HCT116 (cell line): ENCODE results near the gene SEL1L3. TPM values are rescaled to one million over a fixed set of nuclear protein-coding genes. Genes with fewer than 3 reads are reported as not detected.

ENCODE experiments used
- ATAC-seq: fragments of 200-7000 bp; cut with Tn5 transposase; 2 replicates; pipeline ENCODE4 v1.9.1; 2020; ENCODE audit warnings: mild to moderate bottlenecking, moderate library complexity
- BruUV-seq: library from RNA; stranded (reverse); fragments of 400-500 nt; replicated peaks from 2 replicates; lab custom pipeline; 2021; lab: Mats Ljungman, UMichigan
- CTCF ChIA-PET: fragments of 300-600 bp; sonication (Branson Sonifier 250); formaldehyde crosslinking; loops from one replicate; lab custom pipeline; 2021; ENCODE audit warnings: antibody characterized with exemption; lab: Charles Lee
- POLR2A ChIA-PET: fragments of 300-600, 350-600 bp; sonication (Branson Sonifier 250); formaldehyde crosslinking; loops from one replicate; lab custom pipeline; 2021; ENCODE audit warnings: antibody characterized with exemption; lab: Charles Lee
- RAD21 ChIA-PET, 2 experiments: fragments of 300-600 bp; sonication (Branson Sonifier 250); formaldehyde crosslinking; loops; one replicate each; lab custom pipeline; 2023; ENCODE audit warnings: low total read pairs in 2 of 2; ENCODE audit not compliant: uncharacterized antibody in 2 of 2, unreplicated experiment in 2 of 2, low non-redundant PET in 1 of 2; lab: Charles Lee
- DNase-seq: peaks from one replicate; pipeline ENCODE4 v3.0.0-alpha.2; 2010; ENCODE audit warnings: low read depth, low spot score
- H2AFZ ChIP-seq: fragments of 200-600 bp; shearing (Covaris generic), sonication (generic); 2 replicates; pipeline ENCODE4 v1.6.1; 2017; ENCODE audit warnings: low read depth, mixed run types, mixed read lengths, antibody characterized with exemption, low read length; ENCODE audit not compliant: poor library complexity, severe bottlenecking
- H3K27ac ChIP-seq: 2 replicates; pipeline ENCODE4 v1.5.1; 2012; ENCODE audit warnings: low read depth, low read length
- H3K27me3 ChIP-seq: fragments of 200-600 bp; sonication (generic); 2 replicates; pipeline ENCODE4 v1.6.1; 2016; ENCODE audit warnings: mixed run types, low read length, mixed read lengths; ENCODE audit not compliant: insufficient read depth
- H3K36me3 ChIP-seq, 2 experiments: fragments of 200-500 bp in 1 of 2; fragments of 200-600 bp in 1 of 2; sonication (Bioruptor generic) in 1 of 2; sonication (generic) in 1 of 2; 2 replicates each; pipeline versions ENCODE4 v1.5.1 to v1.6.1; 2014 to 2016; ENCODE audit warnings: low read length in 2 of 2, inconsistent platforms in 1 of 2, mixed read lengths in 1 of 2, mixed run types in 1 of 2; ENCODE audit not compliant: insufficient read depth in 2 of 2, control insufficient read depth in 1 of 2
- H3K4me1 ChIP-seq, 2 experiments: fragments of 200-600 bp in 1 of 2; sonication (generic) in 1 of 2; 2 replicates each; pipeline versions ENCODE4 v1.5.1 to v1.6.1; 2012 to 2017; ENCODE audit warnings: low read length in 2 of 2, inconsistent platforms in 1 of 2, mild to moderate bottlenecking in 1 of 2, mixed read lengths in 1 of 2, mixed run types in 1 of 2, moderate library complexity in 1 of 2; ENCODE audit not compliant: insufficient read depth in 2 of 2, control insufficient read depth in 1 of 2
- H3K4me2 ChIP-seq: fragments of 200-600 bp; sonication (generic); 2 replicates; pipeline ENCODE4 v1.6.1; 2017; ENCODE audit warnings: mixed run types, low read length, mixed read lengths
- H3K4me3 ChIP-seq, 2 experiments: fragments of 200-600 bp in 1 of 2; sonication (generic) in 1 of 2; replicated peaks in 1 of 2; 2 replicates each; pipeline ENCODE4 v1.5.1; 2011 to 2016; ENCODE audit warnings: low read length in 2 of 2, control low read depth in 1 of 2, low read depth in 1 of 2, mild to moderate bottlenecking in 1 of 2, mixed read lengths in 1 of 2, mixed run types in 1 of 2
- H3K79me2 ChIP-seq: fragments of 200-600 bp; sonication (generic); 2 replicates; pipeline ENCODE4 v1.6.1; 2017; ENCODE audit warnings: mild to moderate bottlenecking, mixed run types, low read length, moderate library complexity, mixed read lengths; ENCODE audit not compliant: insufficient read depth
- H3K9ac ChIP-seq: fragments of 200-600 bp; sonication (generic); 2 replicates; pipeline ENCODE4 v1.6.1; 2016; ENCODE audit warnings: low read length, mixed read lengths
- H3K9me2 ChIP-seq: fragments of 200-600 bp; sonication (generic), shearing (Covaris generic); 2 replicates; pipeline ENCODE4 v1.6.1; 2017; ENCODE audit warnings: mixed run types, mild to moderate bottlenecking, moderate library complexity; ENCODE audit not compliant: insufficient read depth
- H3K9me3 ChIP-seq, 2 experiments: fragments of 200-500 bp in 1 of 2; fragments of 200-600 bp in 1 of 2; sonication (Bioruptor generic) in 1 of 2; sonication (generic) in 1 of 2; 2 replicates each; pipeline ENCODE4 v1.6.1; 2014 to 2017; ENCODE audit warnings: low read length in 2 of 2, mixed read lengths in 2 of 2, inconsistent platforms in 1 of 2, low read depth in 1 of 2, mild to moderate bottlenecking in 1 of 2, mixed run types in 1 of 2, moderate library complexity in 1 of 2; ENCODE audit not compliant: control insufficient read depth in 1 of 2, insufficient read depth in 1 of 2
- H4K20me1 ChIP-seq: fragments of 200-600 bp; sonication (generic), shearing (Covaris generic); 2 replicates; pipeline ENCODE4 v1.6.1; 2017; ENCODE audit warnings: mixed run types, mild to moderate bottlenecking, moderate library complexity; ENCODE audit not compliant: insufficient read depth
- EGR1 ChIP-seq: IDR thresholded peaks from 2 replicates; pipeline ENCODE4 v1.6.1; 2012; ENCODE audit warnings: low read depth
- EZH2phosphoT487 ChIP-seq: fragments of 200-600 bp; IDR thresholded peaks from 2 replicates; pipeline ENCODE4 v1.6.1; 2018; ENCODE audit warnings: antibody characterized with exemption, borderline replicate concordance
- JUND ChIP-seq: IDR thresholded peaks from 2 replicates; pipeline ENCODE4 v1.6.1; 2012
- RAD21 ChIP-seq: IDR thresholded peaks from 2 replicates; pipeline ENCODE4 v1.6.1; 2012; ENCODE audit warnings: low read depth, mild to moderate bottlenecking
- SP1 ChIP-seq: IDR thresholded peaks from 2 replicates; pipeline ENCODE4 v1.6.1; 2012; ENCODE audit warnings: low read depth
- SRF ChIP-seq: IDR thresholded peaks from 2 replicates; pipeline ENCODE4 v1.6.1; 2012; ENCODE audit warnings: low read depth
- ZNF274 ChIP-seq: fragments of 200-500 bp; sonication (Bioruptor generic); IDR thresholded peaks from 2 replicates; pipeline ENCODE4 v1.6.1; 2014; ENCODE audit warnings: mild to moderate bottlenecking, low read depth, low read length, inconsistent platforms
- intact Hi-C: fragments of 100-400 bp; cut with micrococcal nuclease; formaldehyde crosslinking; loops from 2 replicates; pipeline ENCODE4 v1.10.0; 2022
- total RNA-seq: library from RNA; stranded (reverse); gene quantifications from one replicate; pipeline ENCODE4 v1.2.1, GENCODE V29; 2021; ENCODE audit not compliant: unreplicated experiment
- TF ChIP-seq, protein P1 (sequence below): IDR thresholded peaks from 2 replicates; pipeline ENCODE4 v1.6.1; 2011; ENCODE audit warnings: mild to moderate bottlenecking, low read length, moderate library complexity; ENCODE audit not compliant: insufficient replicate concordance; ENCODE audit errors: extremely low read depth
- TF ChIP-seq, protein P2 (sequence below), 3 experiments: fragments of 200-600 bp in 1 of 3; sonication (generic) in 1 of 3; IDR thresholded peaks in 2 of 3; conservative IDR thresholded peaks in 1 of 3; 2 replicates each; pipeline ENCODE4 v1.5.1; 2012 to 2017; ENCODE audit warnings: low read depth in 2 of 3, low read length in 2 of 3, antibody characterized with exemption in 1 of 3, borderline replicate concordance in 1 of 3, control low read depth in 1 of 3, mild to moderate bottlenecking in 1 of 3, mixed read lengths in 1 of 3, mixed run types in 1 of 3, moderate library complexity in 1 of 3; ENCODE audit not compliant: insufficient read depth in 1 of 3

Gene SEL1L3
- total RNA-seq, 1 experiment from 2014 or later = 45.0 TPM

DNA sequence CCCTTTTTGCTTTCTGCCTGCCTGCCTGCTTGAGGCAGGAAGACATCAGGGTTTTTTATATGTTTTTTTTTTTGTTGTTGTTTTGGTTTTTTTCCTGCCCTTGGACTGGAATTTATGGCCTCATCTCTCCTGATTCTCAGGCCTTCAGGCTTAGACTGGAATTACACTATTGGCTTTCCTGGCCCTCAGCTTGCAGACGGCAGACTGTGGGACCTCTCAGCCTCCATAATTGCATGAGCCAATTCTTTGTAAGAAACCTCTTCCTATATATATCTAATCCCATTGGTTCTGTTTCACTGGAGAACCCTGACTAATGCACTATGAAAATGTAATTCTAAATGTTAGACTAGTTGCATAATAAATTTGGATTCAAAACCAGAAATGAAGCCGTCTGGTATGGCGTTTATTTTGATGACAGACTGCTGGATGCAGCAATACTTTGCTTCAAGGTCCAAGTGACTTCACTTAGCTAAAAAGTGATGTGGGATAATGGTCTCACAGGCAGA lies 59.0 kb downstream of the SEL1L3 start:
- DNase-seq (no peak), ATAC-seq (no peak)
- H3K4me2 ChIP-seq = no peak overlapping the region
- no peaks in the 10 kb centered on the region for H3K79me2 ChIP-seq
- H3K9me2 ChIP-seq = no peaks in the 10 kb centered on the region
- RAD21 ChIA-PET = no interaction called here
- H3K9ac ChIP-seq = no peak overlapping the region
- BruUV-seq = no TSS peak
- TF ChIP-seq, protein P1, sequence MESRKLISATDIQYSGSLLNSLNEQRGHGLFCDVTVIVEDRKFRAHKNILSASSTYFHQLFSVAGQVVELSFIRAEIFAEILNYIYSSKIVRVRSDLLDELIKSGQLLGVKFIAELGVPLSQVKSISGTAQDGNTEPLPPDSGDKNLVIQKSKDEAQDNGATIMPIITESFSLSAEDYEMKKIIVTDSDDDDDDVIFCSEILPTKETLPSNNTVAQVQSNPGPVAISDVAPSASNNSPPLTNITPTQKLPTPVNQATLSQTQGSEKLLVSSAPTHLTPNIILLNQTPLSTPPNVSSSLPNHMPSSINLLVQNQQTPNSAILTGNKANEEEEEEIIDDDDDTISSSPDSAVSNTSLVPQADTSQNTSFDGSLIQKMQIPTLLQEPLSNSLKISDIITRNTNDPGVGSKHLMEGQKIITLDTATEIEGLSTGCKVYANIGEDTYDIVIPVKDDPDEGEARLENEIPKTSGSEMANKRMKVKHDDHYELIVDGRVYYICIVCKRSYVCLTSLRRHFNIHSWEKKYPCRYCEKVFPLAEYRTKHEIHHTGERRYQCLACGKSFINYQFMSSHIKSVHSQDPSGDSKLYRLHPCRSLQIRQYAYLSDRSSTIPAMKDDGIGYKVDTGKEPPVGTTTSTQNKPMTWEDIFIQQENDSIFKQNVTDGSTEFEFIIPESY = no peak
- TF ChIP-seq ZNF274 (no peak), RAD21 (no peak), EZH2phosphoT487 (no peak), SRF (no peak), SP1 (no peak), EGR1 (no peak)
- no peaks in the 10 kb centered on the region for H3K9me3 ChIP-seq
- POLR2A ChIA-PET = interaction anchor here (0.6 kb wide), 1 partner anchor 147 kb away, joined by 3 read pairs; no protein-coding TSS in a partner anchor
- no peak overlapping the region for H3K4me3 ChIP-seq
- H3K27me3 ChIP-seq = no peaks in the 10 kb centered on the region
- peaks cover 2 to 7% of the 10 kb centered on the region in 2 experiments; a peak in 1 of 4 replicates for H3K36me3 ChIP-seq
- no peak overlapping the region for H2AFZ ChIP-seq
- no peaks in the 10 kb centered on the region for H3K4me1 ChIP-seq
- no peaks in the 10 kb centered on the region for H4K20me1 ChIP-seq
- intact Hi-C loops = no loop called here
- CTCF ChIA-PET = no interaction called here
- no peak overlapping the region for H3K27ac ChIP-seq

DNA sequence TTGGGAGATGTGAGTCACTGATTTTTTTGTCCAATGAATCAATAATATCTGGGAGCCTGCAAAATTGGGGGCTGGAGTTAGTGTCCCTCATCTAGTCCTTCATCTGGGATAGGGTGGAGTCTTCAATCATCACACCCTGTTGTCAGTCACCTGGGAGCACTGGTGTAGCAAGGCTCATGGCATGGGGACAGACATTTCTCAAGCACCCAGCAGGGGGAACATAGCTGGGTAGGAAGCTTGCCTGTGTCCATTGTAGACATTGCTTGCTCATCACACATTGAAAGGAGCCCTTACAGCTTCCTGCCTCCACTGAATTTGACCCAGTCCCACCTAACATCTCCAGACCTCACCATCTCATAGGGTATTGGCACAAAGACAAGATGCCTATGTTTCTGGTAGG lies 61.2 kb downstream of the SEL1L3 start:
- Histone ChIP-seq H3K27ac (no peak overlapping the region), H3K9me2 (no peaks in the 10 kb centered on the region), H2AFZ (no peak overlapping the region), H3K79me2 (no peaks in the 10 kb centered on the region), H3K4me3 (no peak overlapping the region), H3K9ac (no peak overlapping the region), H3K27me3 (no peaks in the 10 kb centered on the region), H4K20me1 (no peaks in the 10 kb centered on the region), H3K36me3 (peaks cover 2 to 7% of the 10 kb centered on the region in 2 experiments; a peak in 1 of 4 replicates)
- ChIA-PET CTCF (interaction anchor here (1.7 kb wide), 1 partner anchor 9 kb away, joined by 5 read pairs; no protein-coding TSS in a partner anchor), RAD21 (no interaction called here), POLR2A (no interaction called here)
- no peak for DNase-seq
- no TSS peak for BruUV-seq
- 0 out of 2 replicates have a peak, but pooled peaks have one; percentile 40 for ATAC-seq
- TF ChIP-seq, protein P2, sequence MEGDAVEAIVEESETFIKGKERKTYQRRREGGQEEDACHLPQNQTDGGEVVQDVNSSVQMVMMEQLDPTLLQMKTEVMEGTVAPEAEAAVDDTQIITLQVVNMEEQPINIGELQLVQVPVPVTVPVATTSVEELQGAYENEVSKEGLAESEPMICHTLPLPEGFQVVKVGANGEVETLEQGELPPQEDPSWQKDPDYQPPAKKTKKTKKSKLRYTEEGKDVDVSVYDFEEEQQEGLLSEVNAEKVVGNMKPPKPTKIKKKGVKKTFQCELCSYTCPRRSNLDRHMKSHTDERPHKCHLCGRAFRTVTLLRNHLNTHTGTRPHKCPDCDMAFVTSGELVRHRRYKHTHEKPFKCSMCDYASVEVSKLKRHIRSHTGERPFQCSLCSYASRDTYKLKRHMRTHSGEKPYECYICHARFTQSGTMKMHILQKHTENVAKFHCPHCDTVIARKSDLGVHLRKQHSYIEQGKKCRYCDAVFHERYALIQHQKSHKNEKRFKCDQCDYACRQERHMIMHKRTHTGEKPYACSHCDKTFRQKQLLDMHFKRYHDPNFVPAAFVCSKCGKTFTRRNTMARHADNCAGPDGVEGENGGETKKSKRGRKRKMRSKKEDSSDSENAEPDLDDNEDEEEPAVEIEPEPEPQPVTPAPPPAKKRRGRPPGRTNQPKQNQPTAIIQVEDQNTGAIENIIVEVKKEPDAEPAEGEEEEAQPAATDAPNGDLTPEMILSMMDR (IDR thresholded peaks at IDR 0.05 in 2 of 3, conservative IDR thresholded peaks at IDR 0.05 in 1 of 3; ENCODE audit: borderline replicate concordance in 1 of 3, insufficient read depth in 1 of 3, low read depth in 2 of 3, low read length in 2 of 3) = 0 out of 6 replicates have a peak, but pooled peaks of 1 of the 3 experiments have one; percentile 9
- no peak for TF ChIP-seq JUND
- TF ChIP-seq, all 23 proteins: peak for 1
- Histone ChIP-seq H3K9me3 (no peaks in the 10 kb centered on the region), H3K4me2 (no peak overlapping the region), H3K4me1 (peaks cover 0 to 3% of the 10 kb centered on the region in 2 experiments; a peak in 2 of 4 replicates)
- intact Hi-C loops = no loop called here
